ENCODE measurements around the gene SLCO3A1. TPM values are rescaled to one million over a fixed set of nuclear protein-coding genes. Genes with fewer than 3 reads are reported as not detected.

SLCO3A1 gene
- total RNA-seq, 4 donors from 2014 or later = 4.4 to 66.2 (median 5.1) TPM

- TF ChIP-seq, protein P1, sequence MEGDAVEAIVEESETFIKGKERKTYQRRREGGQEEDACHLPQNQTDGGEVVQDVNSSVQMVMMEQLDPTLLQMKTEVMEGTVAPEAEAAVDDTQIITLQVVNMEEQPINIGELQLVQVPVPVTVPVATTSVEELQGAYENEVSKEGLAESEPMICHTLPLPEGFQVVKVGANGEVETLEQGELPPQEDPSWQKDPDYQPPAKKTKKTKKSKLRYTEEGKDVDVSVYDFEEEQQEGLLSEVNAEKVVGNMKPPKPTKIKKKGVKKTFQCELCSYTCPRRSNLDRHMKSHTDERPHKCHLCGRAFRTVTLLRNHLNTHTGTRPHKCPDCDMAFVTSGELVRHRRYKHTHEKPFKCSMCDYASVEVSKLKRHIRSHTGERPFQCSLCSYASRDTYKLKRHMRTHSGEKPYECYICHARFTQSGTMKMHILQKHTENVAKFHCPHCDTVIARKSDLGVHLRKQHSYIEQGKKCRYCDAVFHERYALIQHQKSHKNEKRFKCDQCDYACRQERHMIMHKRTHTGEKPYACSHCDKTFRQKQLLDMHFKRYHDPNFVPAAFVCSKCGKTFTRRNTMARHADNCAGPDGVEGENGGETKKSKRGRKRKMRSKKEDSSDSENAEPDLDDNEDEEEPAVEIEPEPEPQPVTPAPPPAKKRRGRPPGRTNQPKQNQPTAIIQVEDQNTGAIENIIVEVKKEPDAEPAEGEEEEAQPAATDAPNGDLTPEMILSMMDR (IDR thresholded peaks at IDR 0.05) = no peak
- TF ChIP-seq EP300 (IDR thresholded peaks at IDR 0.05; ENCODE audit: low read depth) = no peak
- TF ChIP-seq POLR2AphosphoS5 (IDR thresholded peaks at IDR 0.05) = no peak
- TF ChIP-seq POLR2A (IDR thresholded peaks at IDR 0.05) = no peak
- in situ Hi-C loops (cut with MboI; ENCODE audit: low pct_ligation_motif_present in 1 of 4, low pct_unique_long_range_greater_than_20kb in 1 of 4, low sequenced_read_pairs in 3 of 4) (no loop called here), intact Hi-C loops (cut with DNase I; ENCODE audit: low total_unique reads) (no loop called here)
- WGBS, 2 donors (ENCODE audit: low coverage in 1 of 2) = 81 to 83% methylated on average over 6 to 7 of the region's 7 CpGs
- DNase-seq = no peak
- H3K27me3 ChIP-seq = no peaks in the 10 kb centered on the region
- H3K4me1 ChIP-seq = peaks cover 20 to 76% (median 52%) of the 10 kb centered on the region in 4 donors
- H3K9me3 ChIP-seq = no peaks in the 10 kb centered on the region
- no peak overlapping the region for H3K4me3 ChIP-seq
- peak overlapping the region; percentile 42 to 74 (median 69) for H3K27ac ChIP-seq
- H3K36me3 ChIP-seq = no peaks in the 10 kb centered on the region
These were observed 70.7 kb downstream of the SLCO3A1 start for GRCh38 chr15:91924183-91924582.

DNA sequence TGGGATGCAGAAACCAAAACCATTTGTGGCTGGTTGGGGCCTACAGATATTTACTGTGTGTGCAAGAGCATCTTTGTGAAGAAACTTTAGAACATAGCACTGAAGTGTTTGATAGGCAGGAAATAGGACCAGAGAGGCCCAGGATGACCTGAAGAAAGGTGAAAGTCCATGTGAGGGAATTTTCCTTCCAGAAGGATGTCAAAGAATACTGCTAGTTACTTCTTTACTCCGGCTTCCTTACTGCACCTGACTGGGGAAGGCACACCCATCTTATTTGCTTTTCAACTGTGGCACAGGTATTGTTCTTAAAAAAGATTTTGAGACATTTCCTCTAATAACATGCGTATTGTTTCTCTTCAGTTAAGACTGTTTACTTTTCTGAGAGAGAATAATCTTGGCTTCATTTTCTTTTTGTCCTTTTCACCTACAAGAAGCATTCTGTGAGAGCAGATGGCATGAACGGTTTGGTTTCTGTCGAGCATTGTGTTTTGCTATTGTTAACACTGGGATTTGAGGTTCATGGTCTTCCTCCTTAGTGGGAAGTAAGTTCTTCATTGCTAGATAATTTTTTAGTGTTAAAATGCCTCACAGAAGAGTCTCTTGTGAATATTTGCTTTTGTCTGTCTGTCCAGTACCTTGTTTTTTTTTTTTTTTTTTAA is 71.5 kb downstream of the SLCO3A1 start:
- in situ Hi-C loops (cut with MboI; ENCODE audit: low pct_ligation_motif_present in 1 of 4, low pct_unique_long_range_greater_than_20kb in 1 of 4, low sequenced_read_pairs in 3 of 4) (no loop called here), intact Hi-C loops (cut with DNase I; ENCODE audit: low total_unique reads) (no loop called here)
- peak overlapping the region; percentile 65 to 74 (median 69) for H3K27ac ChIP-seq
- H3K9me3 ChIP-seq = no peaks in the 10 kb centered on the region
- DNase-seq = no peak
- H3K4me3 ChIP-seq = no peak overlapping the region
- no peaks in the 10 kb centered on the region for H3K27me3 ChIP-seq
- TF ChIP-seq EP300 (IDR thresholded peaks at IDR 0.05; ENCODE audit: low read depth) (no peak), POLR2AphosphoS5 (IDR thresholded peaks at IDR 0.05) (peak in 1 of 3 donors; percentile 3)
- H3K4me1 ChIP-seq = peaks cover 20 to 81% (median 52%) of the 10 kb centered on the region in 4 donors
- H3K36me3 ChIP-seq = no peaks in the 10 kb centered on the region
- WGBS, 2 donors (ENCODE audit: low coverage in 1 of 2) = 51 to 52% methylated on average over 3 to 4 of the region's 4 CpGs

GRCh38 chr15:91925794-91926193 is 72.3 kb downstream of the SLCO3A1 start:
- H3K27ac ChIP-seq = peak overlapping the region; percentile 65 to 74 (median 69)
- no peaks in the 10 kb centered on the region for H3K36me3 ChIP-seq
- H3K4me1 ChIP-seq = peaks cover 20 to 78% (median 52%) of the 10 kb centered on the region in 4 donors
- intact Hi-C loops (cut with DNase I; ENCODE audit: low total_unique reads) (no loop called here), in situ Hi-C loops (cut with MboI; ENCODE audit: low pct_ligation_motif_present in 1 of 4, low pct_unique_long_range_greater_than_20kb in 1 of 4, low sequenced_read_pairs in 3 of 4) (no loop called here)
- TF ChIP-seq EP300 (IDR thresholded peaks at IDR 0.05; ENCODE audit: low read depth) = no peak
- H3K27me3 ChIP-seq = no peaks in the 10 kb centered on the region
- no peaks in the 10 kb centered on the region for H3K9me3 ChIP-seq
- no peak for DNase-seq
- 60 to 68% methylated on average over 1 to 3 of the region's 3 CpGs for WGBS, 2 donors (ENCODE audit: low coverage in 1 of 2)
- H3K4me3 ChIP-seq = no peak overlapping the region

- no peak for DNase-seq
- intact Hi-C loops (cut with DNase I; ENCODE audit: low total_unique reads) = no loop called here
- no peaks in the 10 kb centered on the region for H3K27me3 ChIP-seq
- peaks cover 14 to 68% (median 44%) of the 10 kb centered on the region in 4 donors for H3K4me1 ChIP-seq
- TF ChIP-seq POLR2A (IDR thresholded peaks at IDR 0.05) (no peak), EP300 (IDR thresholded peaks at IDR 0.05; ENCODE audit: low read depth) (no peak), POLR2AphosphoS5 (IDR thresholded peaks at IDR 0.05) (no peak)
- TF ChIP-seq, protein P1 (IDR thresholded peaks at IDR 0.05) = no peak
- 40 to 43% methylated on average over 4 of the region's 4 CpGs for WGBS, 2 donors (ENCODE audit: low coverage in 1 of 2)
- H3K27ac ChIP-seq = peak overlapping the region; percentile 33 to 74 (median 69)
- H3K9me3 ChIP-seq = no peaks in the 10 kb centered on the region
- no peaks in the 10 kb centered on the region for H3K36me3 ChIP-seq
- H3K4me3 ChIP-seq = no peak overlapping the region
- in situ Hi-C loops (cut with MboI; ENCODE audit: low pct_ligation_motif_present in 1 of 4, low pct_unique_long_range_greater_than_20kb in 1 of 4, low sequenced_read_pairs in 3 of 4) = no loop called here
These were observed 73.4 kb downstream of the SLCO3A1 start for GRCh38 chr15:91926908-91927270.

- Histone ChIP-seq H3K27me3 (no peaks in the 10 kb centered on the region), H3K4me3 (no peak overlapping the region), H3K36me3 (no peaks in the 10 kb centered on the region), H3K4me1 (peaks cover 13 to 62% (median 39%) of the 10 kb centered on the region in 4 donors), H3K27ac (peak overlapping the region in 3 of 4 donors; percentile 33 to 67 (median 50)), H3K9me3 (no peaks in the 10 kb centered on the region)
- no peak for TF ChIP-seq POLR2AphosphoS5 (IDR thresholded peaks at IDR 0.05)
- in situ Hi-C loops (cut with MboI; ENCODE audit: low pct_ligation_motif_present in 1 of 4, low pct_unique_long_range_greater_than_20kb in 1 of 4, low sequenced_read_pairs in 3 of 4) = no loop called here
- no peak for DNase-seq
- intact Hi-C loops (cut with DNase I; ENCODE audit: low total_unique reads) = no loop called here
- WGBS, 2 donors (ENCODE audit: low coverage in 1 of 2) = 80 to 85% methylated on average over 2 to 4 of the region's 4 CpGs
These were observed 74.1 kb downstream of the SLCO3A1 start for GRCh38 chr15:91927585-91927984.

Measured in transverse colon (tissue), 4 donors.